Stimulated activated naive CD8-positive, alpha-beta T cell treated with anti-CD3 and anti-CD28 coated beads, Interleukin-15, Interleukin-2, amounts not matched to agents 100 U/mL and 50 U/mL, for 24 hours (primary cell): Measurements from ENCODE around the gene CYTH2.

ENCODE experiments used
- ATAC-seq: fragments of 150-1000 bp; cut with Tn5 transposase; one replicate; pipeline ENCODE4 v1.10.0; 2021
- DNase-seq: peaks from one replicate; pipeline ENCODE4 v3.0.0; 2021

The CYTH2 gene

DNA sequence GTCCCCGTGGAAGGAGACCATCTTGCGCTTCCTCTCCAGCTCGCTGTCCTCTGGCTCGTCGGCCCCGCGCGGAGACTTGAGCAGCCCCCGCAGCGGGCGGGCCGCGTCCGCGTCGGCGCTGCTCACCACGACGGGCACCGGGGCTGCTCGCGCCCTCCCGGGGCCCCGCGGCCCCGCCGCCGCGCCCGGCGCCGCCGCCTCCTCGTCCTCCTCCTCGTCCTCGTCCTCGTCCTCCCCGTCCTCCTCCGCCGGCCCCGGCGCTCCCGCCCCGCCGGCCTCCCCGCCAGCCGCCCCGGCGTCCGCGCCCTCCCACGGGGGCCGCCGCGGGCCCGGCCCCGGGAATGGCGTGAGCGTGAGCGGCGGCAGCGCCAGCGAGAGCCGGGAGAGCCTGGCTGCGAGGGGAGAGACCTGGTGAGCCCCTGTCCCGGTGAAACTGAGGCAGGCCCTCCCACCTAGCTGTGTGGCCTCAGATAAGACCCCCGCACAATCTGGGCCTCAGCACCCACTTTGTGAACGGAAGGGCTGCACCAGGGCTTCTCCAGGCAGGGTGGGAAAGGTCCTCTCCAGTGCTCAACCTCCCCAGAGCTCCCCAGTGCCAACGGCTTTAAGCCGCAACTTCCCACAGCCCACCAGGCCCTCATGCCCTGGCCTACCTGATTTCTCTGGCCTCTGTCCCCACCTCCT lies 24.7 kb downstream of the CYTH2 start:
- ATAC-seq (no peak), DNase-seq (no peak)

DNA sequence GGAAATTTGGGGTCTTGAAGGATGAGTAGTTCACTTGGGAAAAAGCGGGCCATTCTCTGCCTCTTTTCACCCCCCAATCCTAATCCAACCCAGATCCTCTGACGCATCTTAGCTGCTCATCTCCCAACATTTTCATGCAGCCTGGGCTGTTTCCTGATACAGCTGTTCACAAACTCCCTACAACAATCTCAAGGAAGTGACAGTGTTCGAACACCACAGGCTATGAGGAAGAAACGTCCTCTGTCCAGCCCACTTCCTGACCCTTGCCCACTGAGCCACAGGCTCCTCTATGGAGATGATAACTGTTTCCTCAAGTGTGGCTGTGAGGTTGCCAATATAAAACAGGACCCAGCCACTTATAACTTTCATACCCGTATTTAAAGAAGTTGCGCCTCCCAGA lies 26.2 kb downstream of the CYTH2 start:
- ATAC-seq (no peak), DNase-seq (no peak)

DNA sequence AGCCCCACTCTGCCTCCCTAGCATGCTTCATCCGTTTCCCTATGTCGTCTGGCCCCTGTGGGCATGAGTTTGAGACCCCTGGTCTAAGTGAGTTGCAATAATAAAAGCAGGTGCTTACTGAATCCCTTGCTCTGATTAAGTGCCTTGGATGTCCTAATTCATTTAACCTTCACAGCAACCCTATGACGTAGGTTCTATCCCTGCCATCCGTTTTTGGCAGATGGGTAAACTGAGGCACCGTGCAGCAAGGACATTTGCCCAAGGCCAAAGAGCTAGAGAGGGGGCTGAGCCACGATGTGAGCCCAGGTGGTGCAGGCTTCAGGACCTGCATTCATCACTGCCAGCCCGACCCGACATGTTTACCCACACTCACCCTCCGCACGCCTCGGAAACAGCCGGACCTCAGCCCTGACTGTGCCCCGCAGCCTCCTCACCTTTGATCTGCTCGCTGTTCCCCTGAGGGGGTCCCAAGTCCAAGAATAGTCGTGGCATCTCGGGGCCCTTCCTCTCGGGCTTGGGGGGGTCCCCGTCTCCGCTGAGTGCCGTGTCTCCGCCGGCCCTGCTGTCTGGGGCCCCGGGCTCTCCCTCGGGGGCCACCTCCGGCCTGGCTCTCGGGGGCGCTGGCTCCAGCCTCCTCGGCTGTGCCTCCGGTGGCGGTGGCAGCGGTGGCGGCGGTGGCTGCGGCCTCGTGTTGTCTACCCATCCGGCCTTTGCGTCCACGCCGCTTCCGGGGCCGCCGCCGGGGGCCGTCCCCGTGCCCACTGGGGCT lies 28.0 kb downstream of the CYTH2 start:
- DNase-seq (no peak), ATAC-seq (no peak)

DNA sequence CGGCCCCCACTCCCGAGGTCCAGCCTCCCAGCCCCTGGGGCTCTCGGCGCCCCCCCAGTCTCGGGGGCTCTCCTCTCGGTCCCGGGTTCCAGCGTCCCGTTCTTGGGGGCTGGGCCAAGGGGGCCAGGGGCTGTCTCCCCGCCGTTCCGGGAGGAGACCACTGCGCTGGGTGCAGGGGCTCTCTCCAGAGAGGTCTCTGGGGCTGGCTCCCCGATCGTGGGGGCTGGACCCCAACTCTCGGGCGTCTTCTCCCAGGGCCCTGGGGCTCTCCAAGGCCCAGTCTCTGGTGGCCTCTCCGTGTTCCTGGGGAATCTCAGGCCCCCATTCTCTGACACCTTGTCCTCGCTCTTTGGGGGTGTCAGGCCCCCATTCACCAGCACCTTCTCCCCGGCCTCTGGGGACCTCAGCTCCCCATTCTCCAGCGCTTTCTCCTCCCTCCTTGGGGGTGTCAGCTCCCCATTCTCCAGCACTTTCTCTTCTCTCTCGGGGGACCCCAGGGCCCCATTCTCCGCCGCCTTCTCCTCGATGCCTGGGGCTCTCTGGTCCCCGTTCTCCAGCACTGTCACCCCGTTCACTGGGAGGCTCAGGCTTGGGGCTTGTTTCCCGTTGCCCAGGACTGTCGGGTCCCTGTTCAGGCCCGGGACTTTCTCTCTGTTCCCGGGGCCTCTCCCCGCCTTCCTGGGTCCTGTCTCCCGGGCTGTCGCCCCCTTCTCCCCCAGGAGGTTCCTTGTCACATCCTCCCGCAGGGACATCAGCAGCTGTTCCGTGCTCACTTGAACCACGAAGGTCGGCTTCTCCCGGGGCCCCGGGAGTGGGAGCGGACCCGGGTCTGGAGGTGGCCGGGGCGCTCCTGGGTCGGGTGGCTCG lies 28.8 kb downstream of the CYTH2 start:
- DNase-seq, result no peak

DNA sequence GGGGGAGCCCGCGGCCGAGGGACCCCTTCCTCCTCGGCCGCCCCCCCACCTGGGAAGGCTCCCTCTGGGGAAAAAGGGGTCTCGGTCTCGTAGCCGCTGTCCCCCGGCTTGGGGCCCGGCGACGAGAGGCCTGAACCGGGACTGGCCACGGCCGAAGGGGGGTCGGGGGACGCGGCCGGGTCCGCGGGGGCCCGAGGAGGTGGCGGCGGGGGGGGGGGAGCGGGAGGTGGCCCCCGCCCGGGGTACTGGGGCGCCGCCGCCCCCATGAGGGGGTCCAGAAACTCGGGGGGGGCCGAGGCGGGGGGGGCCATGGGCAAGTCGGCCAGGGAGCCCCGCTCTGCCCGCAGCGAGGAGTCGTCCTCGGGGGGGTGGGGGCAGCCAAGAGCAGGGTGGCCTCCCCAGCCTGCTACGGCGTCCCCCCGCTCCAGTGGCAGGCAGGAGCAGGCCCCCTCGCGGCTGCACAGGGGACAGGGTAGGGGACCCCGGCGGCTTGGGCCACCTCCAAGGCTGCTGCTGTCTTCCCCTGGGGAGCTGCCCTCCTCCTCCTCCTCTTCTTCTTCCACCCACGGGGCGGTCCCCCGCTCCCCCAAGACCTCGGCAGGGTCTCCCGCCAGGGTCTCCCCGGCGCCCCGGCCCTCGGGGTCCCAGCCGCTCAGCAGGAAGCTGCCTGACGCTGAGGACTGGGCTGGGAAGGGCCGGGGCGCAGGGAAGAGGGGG lies 29.6 kb downstream of the CYTH2 start:
- DNase-seq (no peak), ATAC-seq (no peak)

More for the DNA sequence above, 28.8 kb downstream of the CYTH2 start:
- ATAC-seq, result no peak

DNA sequence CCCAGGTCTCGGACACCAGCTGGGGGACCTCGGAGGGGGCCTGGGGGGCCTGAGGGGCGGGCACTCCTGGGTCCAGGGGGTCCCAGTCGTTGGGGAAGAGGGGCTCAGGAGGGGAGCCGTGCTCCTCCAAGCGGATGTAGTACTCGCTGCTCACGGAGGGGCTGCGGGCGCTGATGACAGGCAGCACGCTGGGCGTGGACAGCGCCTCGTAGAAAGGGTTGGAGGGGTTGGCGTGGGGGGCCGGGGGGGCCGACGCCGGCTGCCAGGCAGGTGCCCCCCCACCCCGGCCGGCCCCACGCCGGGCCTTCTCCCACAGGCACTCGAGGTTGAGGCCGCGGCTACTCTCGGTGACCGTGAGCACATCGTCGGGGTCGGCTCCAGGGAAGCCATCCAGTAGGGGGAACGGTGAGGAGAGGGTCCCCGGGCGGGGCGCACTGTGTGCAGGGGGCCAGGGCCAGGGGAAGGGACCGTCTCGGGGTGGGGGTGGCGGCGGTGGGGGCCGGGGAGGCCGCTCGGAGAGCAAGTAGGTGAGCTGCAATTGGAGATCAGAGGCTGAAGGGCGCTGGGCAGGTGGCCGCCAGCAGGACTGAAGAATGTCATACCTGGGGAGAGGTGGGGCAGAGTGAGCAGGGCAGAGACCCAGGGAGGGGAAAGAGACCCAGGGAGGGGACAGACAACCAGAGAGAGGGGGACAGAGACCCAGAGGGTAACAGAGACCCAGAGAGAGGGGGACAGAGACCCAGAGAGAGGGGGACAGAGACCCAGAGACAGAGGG lies 30.3 kb downstream of the CYTH2 start:
- DNase-seq, result no peak
- no peak for ATAC-seq

DNA sequence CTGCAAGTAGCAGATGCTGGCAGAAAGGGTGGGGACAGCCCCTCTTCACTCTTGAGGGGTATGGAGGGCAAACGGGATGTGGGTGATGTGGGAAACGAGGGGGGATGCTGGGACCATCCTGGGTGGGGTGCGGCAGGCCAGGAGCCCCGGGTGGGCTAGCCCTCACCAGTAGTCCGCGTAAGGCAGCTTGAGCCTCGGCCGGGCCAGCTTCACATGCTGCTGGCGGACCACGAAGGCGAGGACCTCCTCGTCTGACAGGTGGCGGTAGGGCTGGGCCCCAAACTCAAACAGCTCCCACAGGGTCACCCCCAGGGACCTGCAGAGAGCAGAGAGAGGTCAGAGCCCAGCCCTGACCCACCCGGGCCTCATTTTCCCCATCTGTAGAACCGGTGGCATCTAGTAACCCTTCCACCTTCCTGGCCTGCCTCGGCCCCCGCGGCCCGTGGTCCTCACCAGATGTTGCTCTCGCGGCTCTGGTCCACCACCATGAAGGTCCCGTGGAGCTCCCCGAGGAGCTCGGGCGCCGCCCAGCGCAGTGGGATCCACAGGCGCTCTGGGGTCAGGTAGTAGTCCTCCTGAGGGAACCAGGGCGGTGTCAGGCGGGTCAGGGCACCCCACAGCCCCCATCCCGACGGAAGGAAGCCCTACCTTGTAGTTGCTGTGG lies 31.8 kb downstream of the CYTH2 start:
- DNase-seq (no peak), ATAC-seq (no peak)

DNA sequence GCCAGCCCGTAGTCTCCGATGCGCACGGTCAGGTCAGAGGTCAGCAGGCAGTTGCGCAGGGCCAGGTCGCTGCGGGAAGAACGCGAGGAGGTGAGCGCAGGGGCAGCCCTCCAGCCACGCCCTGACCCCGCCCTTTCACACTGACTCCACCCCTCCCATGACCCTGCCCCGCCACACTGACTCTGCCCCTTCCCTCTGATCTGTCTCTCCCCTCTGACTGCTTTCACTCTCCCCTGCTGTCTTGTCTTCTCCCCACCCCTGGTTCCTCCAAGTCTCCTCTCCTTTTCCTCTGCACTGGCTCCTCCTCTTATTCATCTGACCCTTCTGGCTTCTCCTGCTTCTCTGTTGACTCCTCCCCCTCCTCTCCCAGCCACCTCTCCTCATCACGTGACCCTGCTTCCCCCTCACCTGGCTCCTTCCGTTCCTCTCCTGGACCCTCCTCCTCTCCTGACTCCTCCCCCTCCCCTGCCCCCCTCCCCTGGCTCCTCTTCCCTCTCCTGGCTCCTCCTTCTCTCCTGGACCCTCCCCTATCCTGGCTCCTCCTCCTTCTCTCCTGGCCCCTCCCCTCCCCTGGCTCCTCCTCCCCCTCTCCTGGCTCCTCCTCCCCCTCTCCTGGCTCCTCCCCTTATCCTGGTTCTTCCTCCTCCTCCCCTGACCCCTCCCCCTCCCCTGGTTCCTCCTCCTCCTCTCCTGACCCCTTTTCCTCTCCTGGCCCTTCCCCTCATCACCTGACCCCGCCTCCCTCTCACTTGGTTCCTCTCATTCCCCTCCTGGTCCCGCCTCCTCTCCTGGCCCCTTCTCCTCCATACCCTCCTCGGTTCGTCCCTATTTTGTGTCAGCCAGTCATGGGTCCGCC lies 32.6 kb downstream of the CYTH2 start:
- ATAC-seq (peak; percentile 53), DNase-seq (peak; percentile 67)

DNA sequence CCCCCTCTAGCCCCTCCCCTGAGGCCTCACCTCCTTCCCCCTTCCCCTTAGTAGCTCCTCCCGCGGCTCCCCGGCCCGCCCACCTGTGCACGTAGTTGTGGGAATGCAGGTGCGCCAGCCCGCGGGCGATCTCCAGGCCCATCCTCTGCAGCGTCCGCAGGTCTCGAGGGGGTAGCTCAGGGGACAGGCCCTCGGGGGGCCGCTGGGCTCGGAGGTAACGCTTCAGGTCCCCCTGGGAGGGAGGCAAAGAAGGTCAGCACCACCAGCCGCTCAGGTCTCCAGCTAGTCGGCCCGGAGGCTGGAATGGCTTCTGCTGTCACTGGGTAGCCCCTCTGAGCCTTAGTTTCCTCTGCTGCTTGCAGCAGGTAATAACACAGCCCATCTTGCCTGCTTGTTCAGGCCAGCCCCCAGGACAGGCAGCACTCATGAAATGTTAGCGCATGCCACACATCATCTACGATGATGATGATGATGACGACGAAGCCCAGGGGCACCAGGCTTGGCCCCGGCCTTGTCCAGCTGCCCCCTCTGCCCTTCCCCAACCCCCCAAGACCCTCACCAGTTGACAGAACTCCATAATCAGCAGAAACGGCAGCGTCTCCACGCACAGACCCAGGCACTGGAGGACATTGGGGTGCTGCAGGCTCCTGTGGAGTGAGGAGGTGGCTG lies 33.3 kb downstream of the CYTH2 start:
- no peak for ATAC-seq
- no peak for DNase-seq

DNA sequence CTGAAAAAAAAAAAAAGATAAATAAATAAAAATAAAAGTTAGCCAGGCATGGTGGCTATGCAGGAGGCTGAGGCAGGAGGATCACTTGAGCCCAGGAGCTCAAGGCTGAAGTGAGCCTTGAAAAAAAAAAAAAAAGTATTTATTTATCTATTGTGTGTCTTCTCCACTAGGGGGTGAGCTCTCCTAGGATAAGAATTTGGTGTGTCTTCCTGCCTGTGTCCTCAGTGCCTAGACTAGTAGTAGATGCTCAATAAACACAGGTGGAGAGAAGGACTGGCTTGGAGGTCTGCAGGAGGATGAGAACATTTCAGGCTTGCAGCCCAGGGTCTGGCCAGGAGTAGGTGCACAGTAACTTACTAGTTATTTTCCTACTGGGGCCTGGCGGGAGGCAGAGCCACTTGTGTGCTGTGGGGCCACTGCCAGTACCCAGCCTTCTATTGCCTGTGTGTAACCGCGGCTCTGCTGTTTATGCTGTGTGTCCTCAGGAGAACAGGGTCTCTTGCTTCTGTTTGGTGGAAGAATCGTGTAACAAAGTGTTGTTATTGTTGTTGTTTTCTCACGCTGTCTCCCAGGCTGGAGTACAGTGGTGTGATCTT lies 37.1 kb downstream of the CYTH2 start:
- DNase-seq, result no peak
- no peak for ATAC-seq

DNA sequence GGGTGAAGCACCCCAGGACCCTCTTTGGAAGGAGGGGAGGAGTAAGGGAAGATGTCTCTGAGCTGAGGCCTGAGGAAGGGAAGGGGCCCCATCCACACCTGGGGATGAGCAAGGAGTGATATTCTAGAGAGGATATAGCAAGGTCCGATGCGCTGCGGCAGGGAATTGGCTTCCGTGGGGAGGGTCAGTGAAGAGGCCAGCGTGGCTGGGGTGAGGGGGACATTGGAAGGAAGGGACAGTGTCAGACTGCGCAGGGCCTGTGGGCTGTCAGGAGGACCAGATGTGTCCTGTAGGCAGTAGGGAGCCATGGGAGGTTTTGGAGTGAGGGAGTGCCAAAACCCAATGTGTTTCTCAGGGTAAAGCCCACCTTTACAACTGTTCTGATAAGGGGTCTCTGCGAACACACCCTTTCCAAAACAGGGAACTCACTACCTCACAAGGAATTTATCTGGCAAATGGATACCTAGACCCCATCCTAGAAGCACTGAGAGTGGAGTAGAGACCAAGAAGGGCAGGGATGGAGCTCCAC lies 38.8 kb downstream of the CYTH2 start:
- ATAC-seq (no peak), DNase-seq (no peak)

DNA sequence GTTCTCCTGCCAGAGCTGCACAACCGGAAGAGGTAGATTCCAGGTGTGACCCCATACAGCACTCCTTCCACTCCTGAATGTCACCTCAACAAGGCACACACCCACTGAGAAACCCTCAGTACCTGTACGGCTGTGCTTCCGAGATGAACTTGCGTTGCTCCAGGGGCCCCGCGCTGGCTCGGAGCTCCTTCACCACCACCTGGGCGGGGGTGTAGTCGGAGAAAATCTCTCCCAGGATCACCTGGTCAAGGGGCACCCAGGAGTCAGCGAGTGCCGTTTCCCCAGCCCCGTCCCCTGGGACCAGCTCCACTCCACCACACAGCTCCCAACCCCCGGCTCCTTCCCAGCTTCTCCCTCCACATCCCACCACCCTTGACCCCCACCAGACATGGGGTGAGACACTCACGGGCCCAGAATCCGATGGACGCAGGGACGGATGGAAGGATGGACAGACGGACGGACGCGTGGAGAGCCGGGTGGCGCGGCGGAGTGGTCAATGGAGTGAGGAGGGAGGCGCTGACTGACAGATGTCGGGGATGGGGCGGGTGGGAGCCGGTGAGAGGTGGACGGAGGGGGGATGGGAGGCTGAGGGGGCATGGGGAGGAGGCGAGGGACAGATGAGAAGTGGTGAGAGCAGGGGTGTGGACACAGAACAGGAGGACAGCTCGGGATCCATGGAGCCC lies 39.7 kb downstream of the CYTH2 start:
- no peak for DNase-seq
- ATAC-seq, result no peak

DNA sequence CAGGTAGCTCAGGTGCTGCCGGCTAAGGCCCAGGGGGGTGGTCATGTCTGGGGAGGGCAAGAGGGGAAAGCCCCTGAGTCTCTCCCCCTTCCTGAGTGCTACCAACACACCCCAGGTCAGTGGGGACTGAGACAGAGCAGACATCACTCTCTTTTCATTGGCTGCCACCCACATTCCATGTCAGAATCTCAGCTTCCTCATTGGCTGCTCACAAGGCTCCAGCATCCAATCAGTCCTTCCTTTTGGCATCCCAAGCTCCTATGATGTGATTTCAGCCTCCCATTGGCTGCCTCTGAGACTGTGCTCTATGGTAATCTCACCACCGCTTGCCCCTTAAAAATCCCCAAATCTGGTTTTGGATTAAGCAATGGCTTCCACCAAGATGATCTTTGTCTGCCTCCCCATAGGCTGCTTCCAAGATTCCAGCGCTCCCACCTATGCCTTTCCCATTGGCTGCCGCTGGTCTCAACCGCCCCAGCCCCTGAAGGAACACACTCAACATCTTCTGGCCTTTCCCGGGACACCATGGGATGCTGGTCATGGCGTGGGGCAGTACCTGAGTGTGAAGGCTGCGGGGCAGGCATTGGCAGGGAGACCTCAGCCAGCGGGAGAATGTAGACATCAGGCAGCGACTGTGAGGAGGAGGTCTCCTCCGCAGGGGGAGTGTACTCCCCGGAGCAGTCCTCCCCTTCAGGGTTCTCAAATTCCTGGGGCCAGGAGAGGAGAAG lies 40.5 kb downstream of the CYTH2 start:
- DNase-seq (no peak), ATAC-seq (no peak)

DNA sequence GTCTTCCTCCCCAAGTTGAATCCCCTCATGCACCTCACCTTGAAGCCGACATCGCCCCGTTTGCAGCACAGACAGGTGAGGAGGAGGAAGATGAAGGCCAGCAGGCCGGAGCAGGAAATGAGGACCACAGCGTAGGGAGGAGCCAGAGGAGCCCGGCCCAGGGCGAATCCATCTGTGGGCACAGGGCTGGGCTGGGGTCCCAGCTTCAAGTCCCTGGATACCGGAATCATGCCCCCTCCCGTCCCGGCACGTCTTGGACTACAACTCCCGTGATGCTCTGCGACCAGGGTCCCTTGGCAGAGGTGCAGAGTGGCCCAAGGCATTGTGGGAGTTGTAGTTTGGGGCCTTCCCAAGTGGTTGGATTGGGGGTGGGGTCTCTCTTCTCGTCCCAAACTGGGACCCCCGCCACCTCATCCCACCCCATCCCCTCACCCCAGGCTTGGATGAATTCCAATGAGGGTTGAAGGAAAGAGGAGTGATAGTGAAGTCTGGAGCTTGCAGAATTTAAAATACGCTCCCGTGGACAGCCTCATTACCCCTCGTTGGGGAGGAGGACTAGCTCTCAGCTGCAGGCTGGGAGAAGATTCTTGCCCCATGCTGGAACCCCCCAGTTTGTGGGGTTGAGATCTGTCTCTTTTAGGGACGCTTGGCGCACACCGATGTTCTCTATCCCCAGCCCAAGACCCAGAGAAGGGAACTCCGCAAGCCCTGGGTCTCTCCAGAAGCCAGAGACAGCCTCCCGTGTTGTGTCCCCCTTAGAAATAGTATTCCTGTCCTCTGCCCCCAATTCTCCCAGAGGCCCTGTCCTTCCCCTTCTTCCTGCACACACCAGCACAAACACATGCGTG lies 41.5 kb downstream of the CYTH2 start:
- peak; percentile 77 for DNase-seq
- ATAC-seq, result peak; percentile 63

DNA sequence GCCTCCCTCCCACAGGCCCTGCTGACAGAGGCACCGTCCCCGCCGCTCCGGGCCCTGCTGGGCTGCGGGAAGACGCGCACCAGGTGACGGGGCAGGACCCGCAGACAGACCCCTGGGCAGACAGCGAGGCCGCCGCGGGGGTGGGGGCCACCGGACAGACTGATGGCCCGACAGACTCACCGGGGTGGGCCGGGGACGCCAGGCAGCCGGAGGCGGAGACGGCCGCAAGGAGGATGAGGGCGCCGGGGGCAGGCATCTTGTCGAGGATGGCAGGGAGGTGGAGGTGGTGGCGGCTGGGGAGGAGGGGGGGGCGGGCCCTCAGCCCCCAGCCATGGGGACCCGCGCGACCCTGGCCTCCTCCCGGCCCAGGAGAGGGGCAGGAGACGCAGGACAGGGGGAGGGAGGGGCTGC lies 42.2 kb downstream of the CYTH2 start:
- ATAC-seq, result no peak
- no peak for DNase-seq

DNA sequence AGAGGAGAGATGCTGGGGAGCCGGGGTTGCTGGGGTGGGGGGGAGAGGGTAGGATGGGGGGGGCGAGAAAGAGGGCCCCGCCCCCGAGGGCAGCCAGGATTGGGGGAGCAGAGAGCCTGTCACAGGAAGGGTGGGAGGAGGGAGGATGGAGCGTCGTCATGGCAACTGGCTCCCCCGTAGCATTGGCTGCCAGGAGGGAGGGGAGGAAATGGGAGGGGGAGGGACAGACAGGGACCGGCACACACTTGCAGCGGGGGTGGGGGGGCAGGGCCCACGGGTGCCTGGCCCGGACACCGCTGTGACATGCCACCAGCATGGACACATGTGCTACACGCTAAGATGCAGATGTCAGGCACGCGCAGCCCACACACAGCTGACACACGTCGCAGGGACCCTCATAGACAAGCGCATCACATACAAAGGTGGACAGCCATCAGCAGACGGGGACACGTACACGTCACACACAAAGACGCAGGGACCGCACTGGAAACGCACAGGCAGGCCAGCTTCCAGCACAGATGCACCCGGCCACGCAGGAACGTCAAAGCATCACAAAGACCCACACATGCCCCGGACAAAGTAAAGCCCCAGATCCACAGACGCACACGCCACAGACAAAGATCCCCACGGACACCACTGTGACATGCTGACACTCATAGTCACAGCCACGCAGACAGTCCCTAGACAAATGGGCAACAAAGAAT lies 42.8 kb downstream of the CYTH2 start, which contains the start of gene LMTK3:
Gene LMTK3, minus strand, starts transcription at position 36 of the 704 bp plus-strand sequence. CDS start 259 bp downstream, outside the sequence.
- peak; percentile 42 for ATAC-seq
- peak; percentile 79 for DNase-seq
